ENCODE results near the gene RBBP7. TPM values are rescaled to one million over a fixed set of nuclear protein-coding genes. Genes with fewer than 3 reads are reported as not detected.
A peak's percentile ranks its signal among the peaks of the same experiment; 100 is the strongest.

Gene RBBP7
- total RNA-seq, 1 experiment from 2014 or later = 146 TPM

DNA sequence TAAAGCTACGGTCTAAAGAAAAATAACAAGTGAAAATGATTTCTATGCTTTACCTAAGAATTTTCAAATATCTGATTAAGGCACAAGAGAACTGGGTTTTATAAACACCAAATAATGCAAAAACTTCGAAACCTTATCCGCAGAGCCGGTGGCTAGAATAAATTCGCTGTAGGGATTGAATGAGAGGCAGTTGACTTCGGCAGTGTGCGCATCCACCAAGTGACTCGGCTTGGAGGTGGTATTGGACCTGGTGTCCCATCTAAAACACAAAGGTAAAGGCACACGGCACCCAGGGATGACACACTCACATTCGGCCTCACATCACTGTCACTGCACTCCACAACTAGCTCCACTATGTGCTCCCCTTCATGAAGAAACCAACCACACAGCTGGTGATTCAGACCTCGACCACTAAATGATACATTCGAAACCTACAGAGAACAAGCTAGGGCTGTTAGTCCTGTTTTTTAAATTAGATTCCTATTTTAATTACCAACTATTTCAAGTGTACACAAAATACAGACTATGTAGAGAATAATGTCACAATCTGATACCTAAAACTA, 17.5 kb downstream of the RBBP7 start:
- Histone ChIP-seq H3K27ac (ENCODE audit: low read depth, low read length) (no peak overlapping the region), H3K4me2 (ENCODE audit: low read length) (no peak overlapping the region), H4K20me1 (ENCODE audit: insufficient read depth) (no peaks in the 10 kb centered on the region), H2AFZ (ENCODE audit: low read depth, low read length, poor library complexity, severe bottlenecking) (no peak overlapping the region), H3K27me3 (ENCODE audit: insufficient read depth, low read length) (no peaks in the 10 kb centered on the region), H3K79me2 (ENCODE audit: insufficient read depth, low read length) (peaks cover 66% of the 10 kb centered on the region), H3K9me3 (ENCODE audit: control insufficient read depth in 1 of 2, insufficient read depth in 1 of 2, low read depth in 1 of 2, low read length in 2 of 2) (no peaks in the 10 kb centered on the region), H3K4me3 (replicated peaks in 1 of 2; ENCODE audit: low read depth in 1 of 2, low read length in 2 of 2) (no peak overlapping the region), H3K4me1 (ENCODE audit: control insufficient read depth in 1 of 2, insufficient read depth in 2 of 2, low read length in 2 of 2) (peaks cover 0 to 13% of the 10 kb centered on the region in 2 experiments; a peak in 1 of 4 replicates), H3K9ac (ENCODE audit: low read length) (no peak overlapping the region), H3K36me3 (ENCODE audit: control insufficient read depth in 1 of 2, insufficient read depth in 2 of 2, low read length in 2 of 2) (peaks cover 15 to 29% of the 10 kb centered on the region in 2 experiments), H3K9me2 (ENCODE audit: insufficient read depth) (no peaks in the 10 kb centered on the region)
- TSS peak; percentile 24 for BruUV-seq (replicated peaks)
- ATAC-seq (no peak), DNase-seq (ENCODE audit: low read depth, low spot score) (no peak)
- ChIA-PET CTCF (no interaction called here), RAD21 (ENCODE audit: low non-redundant PET in 1 of 2, low total read pairs in 2 of 2, uncharacterized antibody in 2 of 2, unreplicated experiment in 2 of 2) (no interaction called here), POLR2A (no interaction called here)
- intact Hi-C loops (cut with micrococcal nuclease) = no loop called here
- TF ChIP-seq, protein P1, sequence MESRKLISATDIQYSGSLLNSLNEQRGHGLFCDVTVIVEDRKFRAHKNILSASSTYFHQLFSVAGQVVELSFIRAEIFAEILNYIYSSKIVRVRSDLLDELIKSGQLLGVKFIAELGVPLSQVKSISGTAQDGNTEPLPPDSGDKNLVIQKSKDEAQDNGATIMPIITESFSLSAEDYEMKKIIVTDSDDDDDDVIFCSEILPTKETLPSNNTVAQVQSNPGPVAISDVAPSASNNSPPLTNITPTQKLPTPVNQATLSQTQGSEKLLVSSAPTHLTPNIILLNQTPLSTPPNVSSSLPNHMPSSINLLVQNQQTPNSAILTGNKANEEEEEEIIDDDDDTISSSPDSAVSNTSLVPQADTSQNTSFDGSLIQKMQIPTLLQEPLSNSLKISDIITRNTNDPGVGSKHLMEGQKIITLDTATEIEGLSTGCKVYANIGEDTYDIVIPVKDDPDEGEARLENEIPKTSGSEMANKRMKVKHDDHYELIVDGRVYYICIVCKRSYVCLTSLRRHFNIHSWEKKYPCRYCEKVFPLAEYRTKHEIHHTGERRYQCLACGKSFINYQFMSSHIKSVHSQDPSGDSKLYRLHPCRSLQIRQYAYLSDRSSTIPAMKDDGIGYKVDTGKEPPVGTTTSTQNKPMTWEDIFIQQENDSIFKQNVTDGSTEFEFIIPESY (IDR thresholded peaks at IDR 0.05; ENCODE audit: extremely low read depth, insufficient replicate concordance, low read length) = no peak
- TF ChIP-seq, protein P2, sequence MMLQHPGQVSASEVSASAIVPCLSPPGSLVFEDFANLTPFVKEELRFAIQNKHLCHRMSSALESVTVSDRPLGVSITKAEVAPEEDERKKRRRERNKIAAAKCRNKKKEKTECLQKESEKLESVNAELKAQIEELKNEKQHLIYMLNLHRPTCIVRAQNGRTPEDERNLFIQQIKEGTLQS (IDR thresholded peaks at IDR 0.05) = no peak
- TF ChIP-seq EGR1 (IDR thresholded peaks at IDR 0.05; ENCODE audit: low read depth) (no peak), POLR2A (IDR thresholded peaks at IDR 0.05; ENCODE audit: borderline replicate concordance, extremely low read depth, insufficient read depth, insufficient read length) (no peak), TCF7L2 (IDR thresholded peaks at IDR 0.05; ENCODE audit: borderline replicate concordance, extremely low read depth, insufficient read depth, insufficient read length) (no peak), CEBPB (IDR thresholded peaks at IDR 0.05; ENCODE audit: low read depth) (no peak), YY1 (IDR thresholded peaks at IDR 0.05; ENCODE audit: extremely low read depth, insufficient replicate concordance, low read depth, low read length) (no peak), POLR2AphosphoS5 (IDR thresholded peaks at IDR 0.05; ENCODE audit: low read depth, low read length) (no peak), RAD21 (IDR thresholded peaks at IDR 0.05; ENCODE audit: low read depth) (no peak), EZH2 (IDR thresholded peaks at IDR 0.05) (no peak), JUND (IDR thresholded peaks at IDR 0.05) (no peak), ZNF274 (IDR thresholded peaks at IDR 0.05; ENCODE audit: low read depth, low read length) (no peak), CBX3 (IDR thresholded peaks at IDR 0.05; ENCODE audit: low read depth) (no peak), SP1 (IDR thresholded peaks at IDR 0.05; ENCODE audit: low read depth) (no peak)
- TF ChIP-seq, protein P3, sequence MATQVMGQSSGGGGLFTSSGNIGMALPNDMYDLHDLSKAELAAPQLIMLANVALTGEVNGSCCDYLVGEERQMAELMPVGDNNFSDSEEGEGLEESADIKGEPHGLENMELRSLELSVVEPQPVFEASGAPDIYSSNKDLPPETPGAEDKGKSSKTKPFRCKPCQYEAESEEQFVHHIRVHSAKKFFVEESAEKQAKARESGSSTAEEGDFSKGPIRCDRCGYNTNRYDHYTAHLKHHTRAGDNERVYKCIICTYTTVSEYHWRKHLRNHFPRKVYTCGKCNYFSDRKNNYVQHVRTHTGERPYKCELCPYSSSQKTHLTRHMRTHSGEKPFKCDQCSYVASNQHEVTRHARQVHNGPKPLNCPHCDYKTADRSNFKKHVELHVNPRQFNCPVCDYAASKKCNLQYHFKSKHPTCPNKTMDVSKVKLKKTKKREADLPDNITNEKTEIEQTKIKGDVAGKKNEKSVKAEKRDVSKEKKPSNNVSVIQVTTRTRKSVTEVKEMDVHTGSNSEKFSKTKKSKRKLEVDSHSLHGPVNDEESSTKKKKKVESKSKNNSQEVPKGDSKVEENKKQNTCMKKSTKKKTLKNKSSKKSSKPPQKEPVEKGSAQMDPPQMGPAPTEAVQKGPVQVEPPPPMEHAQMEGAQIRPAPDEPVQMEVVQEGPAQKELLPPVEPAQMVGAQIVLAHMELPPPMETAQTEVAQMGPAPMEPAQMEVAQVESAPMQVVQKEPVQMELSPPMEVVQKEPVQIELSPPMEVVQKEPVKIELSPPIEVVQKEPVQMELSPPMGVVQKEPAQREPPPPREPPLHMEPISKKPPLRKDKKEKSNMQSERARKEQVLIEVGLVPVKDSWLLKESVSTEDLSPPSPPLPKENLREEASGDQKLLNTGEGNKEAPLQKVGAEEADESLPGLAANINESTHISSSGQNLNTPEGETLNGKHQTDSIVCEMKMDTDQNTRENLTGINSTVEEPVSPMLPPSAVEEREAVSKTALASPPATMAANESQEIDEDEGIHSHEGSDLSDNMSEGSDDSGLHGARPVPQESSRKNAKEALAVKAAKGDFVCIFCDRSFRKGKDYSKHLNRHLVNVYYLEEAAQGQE (IDR thresholded peaks at IDR 0.05; ENCODE audit: low read depth) = no peak
- TF ChIP-seq, protein P4, sequence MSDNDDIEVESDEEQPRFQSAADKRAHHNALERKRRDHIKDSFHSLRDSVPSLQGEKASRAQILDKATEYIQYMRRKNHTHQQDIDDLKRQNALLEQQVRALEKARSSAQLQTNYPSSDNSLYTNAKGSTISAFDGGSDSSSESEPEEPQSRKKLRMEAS (IDR thresholded peaks at IDR 0.05) = no peak

Measured in HCT116 (cell line).